ENCODE measurements around the gene OGFOD3. TPM values are rescaled to one million over a fixed set of nuclear protein-coding genes. Genes with fewer than 3 reads are reported as not detected.

OGFOD3 gene
- total and polyA plus RNA-seq, 2 donors (not counting 1 experiment from before 2014, with no cell fraction given), result 22.6 to 30.5 TPM

GRCh38 chr17:82372249-82373071, 45.9 kb downstream of the OGFOD3 start:
- Histone ChIP-seq H3K79me2 (ENCODE audit: control insufficient read depth, insufficient read depth, low read length) (no peaks in the 10 kb centered on the region), H4K20me1 (ENCODE audit: control insufficient read depth, insufficient read depth, low read length, poor library complexity, severe bottlenecking) (no peaks in the 10 kb centered on the region), H2AFZ (ENCODE audit: insufficient read depth, low read depth, low read length, poor library complexity, severe bottlenecking) (no peak overlapping the region), H3K4me3 (ENCODE audit: control extremely low read depth in 1 of 5, extremely low read depth in 1 of 5, insufficient read depth in 1 of 5, low read depth in 2 of 5, low read length in 4 of 5) (no peak overlapping the region), H3K9ac (ENCODE audit: low read length) (no peak overlapping the region), H3K9me3 (ENCODE audit: control extremely low read depth in 1 of 3, control insufficient read depth in 2 of 3, insufficient read depth in 1 of 3, low read length in 2 of 3) (peaks cover 0 to 11% (median 0%) of the 10 kb centered on the region in 3 donors), H3K4me2 (replicated peaks; ENCODE audit: low read depth, low read length, poor library complexity, severe bottlenecking) (peak overlapping the region; percentile 89), H3K4me1 (ENCODE audit: control insufficient read depth in 2 of 2, insufficient read depth in 2 of 2, low read length in 2 of 2) (peaks cover 23 to 27% of the 10 kb centered on the region in 2 donors), H3K27me3 (replicated peaks in 1 of 4; ENCODE audit: control extremely low read depth in 1 of 4, control insufficient read depth in 3 of 4, insufficient read depth in 4 of 4, low read length in 3 of 4) (peaks cover 0 to 38% (median 14%) of the 10 kb centered on the region in 4 experiments), H3K36me3 (replicated peaks in 1 of 2; ENCODE audit: control extremely low read depth in 1 of 2, control insufficient read depth in 1 of 2, extremely low read depth in 1 of 2, insufficient read depth in 2 of 2, low read length in 1 of 2) (no peaks in the 10 kb centered on the region), H3K27ac (ENCODE audit: low read length in 2 of 2) (no peak overlapping the region)
- peak; percentile 44 for DNase-seq
- WGBS (ENCODE audit: insufficient coverage), result 38% methylated on average over 38 of the region's 41 CpGs
- H3K4me3 Mint-ChIP-seq, result peak overlapping the region; percentile 68
- intact Hi-C loops (cut with micrococcal nuclease), result no loop called here
- no peak for ATAC-seq (ENCODE audit: low read depth)
- TF ChIP-seq, protein P1, sequence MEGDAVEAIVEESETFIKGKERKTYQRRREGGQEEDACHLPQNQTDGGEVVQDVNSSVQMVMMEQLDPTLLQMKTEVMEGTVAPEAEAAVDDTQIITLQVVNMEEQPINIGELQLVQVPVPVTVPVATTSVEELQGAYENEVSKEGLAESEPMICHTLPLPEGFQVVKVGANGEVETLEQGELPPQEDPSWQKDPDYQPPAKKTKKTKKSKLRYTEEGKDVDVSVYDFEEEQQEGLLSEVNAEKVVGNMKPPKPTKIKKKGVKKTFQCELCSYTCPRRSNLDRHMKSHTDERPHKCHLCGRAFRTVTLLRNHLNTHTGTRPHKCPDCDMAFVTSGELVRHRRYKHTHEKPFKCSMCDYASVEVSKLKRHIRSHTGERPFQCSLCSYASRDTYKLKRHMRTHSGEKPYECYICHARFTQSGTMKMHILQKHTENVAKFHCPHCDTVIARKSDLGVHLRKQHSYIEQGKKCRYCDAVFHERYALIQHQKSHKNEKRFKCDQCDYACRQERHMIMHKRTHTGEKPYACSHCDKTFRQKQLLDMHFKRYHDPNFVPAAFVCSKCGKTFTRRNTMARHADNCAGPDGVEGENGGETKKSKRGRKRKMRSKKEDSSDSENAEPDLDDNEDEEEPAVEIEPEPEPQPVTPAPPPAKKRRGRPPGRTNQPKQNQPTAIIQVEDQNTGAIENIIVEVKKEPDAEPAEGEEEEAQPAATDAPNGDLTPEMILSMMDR (IDR thresholded peaks at IDR 0.05), result no peak
- TF ChIP-seq EZH2 (IDR thresholded peaks at IDR 0.05; ENCODE audit: borderline replicate concordance, insufficient read depth, low read depth, low read length, poor library complexity, severe bottlenecking), result no peak
- H3K27me3 Mint-ChIP-seq, result peaks cover 34% of the 10 kb centered on the region
- CTCF ChIA-PET, result no interaction called here
- no peaks in the 10 kb centered on the region for H3K9me3 Mint-ChIP-seq (ENCODE audit: insufficient read depth)
- peaks cover 24% of the 10 kb centered on the region for H3K4me1 Mint-ChIP-seq
- no peak overlapping the region for H3K27ac Mint-ChIP-seq
- POLR2A ChIA-PET, result no interaction called here
